ENCODE measurements around the gene MYRFL. TPM values are rescaled to one million over a fixed set of nuclear protein-coding genes. Genes with fewer than 3 reads are reported as not detected.

Gene MYRFL
- total RNA-seq, 1 donor from 2014 or later = 0.93 TPM

DNA sequence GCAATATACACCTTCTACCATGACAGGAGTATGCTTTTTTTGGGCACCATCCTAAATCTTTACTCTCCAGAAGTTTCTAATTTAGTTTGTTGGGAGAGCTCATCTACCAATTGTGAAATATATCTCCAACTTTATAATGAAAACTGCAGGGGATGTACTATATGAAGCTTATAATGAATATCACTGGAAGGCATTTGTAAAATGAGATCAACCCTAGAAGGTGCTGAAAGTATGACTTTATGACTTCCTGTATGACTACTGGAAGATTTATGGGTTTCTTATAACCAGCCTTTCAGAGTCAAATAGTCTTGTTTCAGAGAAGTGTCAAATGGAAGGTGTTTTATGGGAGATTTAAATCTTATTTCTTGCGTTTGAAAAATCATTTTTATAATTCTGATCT, 122.9 kb downstream of the MYRFL start:
- Mint-ChIP-seq H3K4me1 (ENCODE audit: low read depth) (no peaks in the 10 kb centered on the region), H3K4me3 (ENCODE audit: low read depth) (no peak overlapping the region), H3K27ac (no peak overlapping the region), H3K9me3 (ENCODE audit: low read depth) (peaks cover 3% of the 10 kb centered on the region), H3K36me3 (ENCODE audit: insufficient read depth) (no peaks in the 10 kb centered on the region), H3K27me3 (no peaks in the 10 kb centered on the region)
- no peak for TF ChIP-seq CTCF (IDR thresholded peaks at IDR 0.05; ENCODE audit: unreplicated experiment)
- DNase-seq (ENCODE audit: low spot score, unreplicated experiment) = no peak

DNA sequence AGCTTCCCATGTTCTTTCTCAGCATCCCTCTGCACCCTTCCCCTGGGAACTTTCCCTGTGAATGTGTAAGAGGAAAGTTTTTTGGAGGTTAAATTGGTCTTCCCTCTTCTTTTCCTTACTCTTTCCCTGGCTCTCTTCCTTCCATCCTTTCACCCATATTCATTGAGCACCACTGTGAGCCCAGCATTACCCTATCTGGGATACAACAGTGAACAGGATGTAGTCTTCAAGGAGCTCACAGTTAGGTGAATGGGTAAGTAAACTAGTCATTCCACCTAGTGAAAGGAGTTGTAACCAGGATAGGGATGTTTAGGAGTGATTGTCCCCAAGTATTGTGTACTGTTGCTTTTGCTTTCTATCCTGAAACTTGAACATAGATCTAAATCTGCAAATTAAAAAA, 123.8 kb downstream of the MYRFL start:
- H3K27ac Mint-ChIP-seq = no peak overlapping the region
- no peaks in the 10 kb centered on the region for H3K27me3 Mint-ChIP-seq
- H3K4me1 Mint-ChIP-seq (ENCODE audit: low read depth) = no peaks in the 10 kb centered on the region
- no peaks in the 10 kb centered on the region for H3K36me3 Mint-ChIP-seq (ENCODE audit: insufficient read depth)
- H3K4me3 Mint-ChIP-seq (ENCODE audit: low read depth) = no peak overlapping the region
- no peak for DNase-seq (ENCODE audit: low spot score, unreplicated experiment)
- peaks cover 3% of the 10 kb centered on the region for H3K9me3 Mint-ChIP-seq (ENCODE audit: low read depth)
- TF ChIP-seq CTCF (IDR thresholded peaks at IDR 0.05; ENCODE audit: unreplicated experiment) = no peak

DNA sequence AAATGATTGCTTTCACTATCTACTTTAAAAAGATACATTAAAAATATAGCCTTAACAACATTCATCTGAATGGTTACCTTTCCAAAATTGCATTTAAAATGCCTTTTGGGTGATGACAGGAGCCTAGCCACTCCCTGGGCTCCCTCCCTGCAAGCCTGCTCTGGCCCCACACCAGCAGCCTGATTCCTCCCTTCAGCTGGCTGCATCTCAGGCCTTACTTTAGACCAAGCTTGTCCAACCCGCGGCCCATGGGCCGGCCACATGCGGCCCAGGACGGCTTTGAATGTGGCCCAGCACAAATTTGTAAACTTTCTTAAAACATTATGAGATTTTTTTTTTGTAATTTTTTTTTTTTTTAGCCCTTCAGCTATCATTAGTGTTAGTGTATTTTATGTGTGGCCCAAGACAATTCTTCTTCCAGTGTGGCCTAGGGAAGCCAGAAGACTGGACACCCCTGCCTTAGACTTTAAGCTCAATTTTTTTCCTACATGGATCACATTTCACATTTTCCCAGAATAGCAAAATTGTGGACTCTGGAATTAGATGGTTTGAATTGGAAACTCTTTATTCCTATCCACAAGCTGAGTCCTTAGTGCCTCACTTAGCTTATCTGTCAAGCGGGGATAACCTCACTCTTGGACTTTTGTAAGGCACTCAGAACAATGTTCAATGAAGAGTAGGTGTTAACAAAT, 124.4 kb downstream of the MYRFL start:
- no peak for DNase-seq (ENCODE audit: low spot score, unreplicated experiment)
- no peak overlapping the region for H3K27ac Mint-ChIP-seq
- peaks cover 3% of the 10 kb centered on the region for H3K9me3 Mint-ChIP-seq (ENCODE audit: low read depth)
- H3K4me1 Mint-ChIP-seq (ENCODE audit: low read depth) = no peaks in the 10 kb centered on the region
- H3K27me3 Mint-ChIP-seq = no peaks in the 10 kb centered on the region
- TF ChIP-seq CTCF (IDR thresholded peaks at IDR 0.05; ENCODE audit: unreplicated experiment) = no peak
- no peaks in the 10 kb centered on the region for H3K36me3 Mint-ChIP-seq (ENCODE audit: insufficient read depth)
- no peak overlapping the region for H3K4me3 Mint-ChIP-seq (ENCODE audit: low read depth)

DNA sequence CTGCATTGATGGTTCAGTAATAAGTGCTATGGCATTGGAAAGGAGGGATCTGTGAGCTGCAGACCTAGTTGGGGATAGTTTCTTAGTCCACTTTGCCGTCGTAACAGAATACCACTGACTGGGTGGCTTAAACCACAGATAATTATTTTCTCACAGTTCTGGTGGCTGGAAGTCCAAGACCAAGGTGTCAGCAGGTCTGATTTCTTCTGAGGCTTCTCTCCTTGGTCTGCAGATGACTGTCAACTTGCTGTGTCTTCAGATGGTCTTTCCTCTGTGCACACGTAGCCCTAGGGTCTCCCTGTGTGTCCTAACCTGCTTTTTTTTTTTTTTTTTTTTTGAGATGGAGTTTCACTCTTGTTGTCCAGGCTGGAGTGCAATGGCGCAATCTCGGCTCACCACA, 126.1 kb downstream of the MYRFL start:
- Mint-ChIP-seq H3K4me3 (ENCODE audit: low read depth) (no peak overlapping the region), H3K36me3 (ENCODE audit: insufficient read depth) (no peaks in the 10 kb centered on the region), H3K27ac (no peak overlapping the region), H3K9me3 (ENCODE audit: low read depth) (peaks cover 3% of the 10 kb centered on the region), H3K4me1 (ENCODE audit: low read depth) (no peaks in the 10 kb centered on the region), H3K27me3 (no peaks in the 10 kb centered on the region)
- DNase-seq (ENCODE audit: low spot score, unreplicated experiment) = no peak
- no peak for TF ChIP-seq CTCF (IDR thresholded peaks at IDR 0.05; ENCODE audit: unreplicated experiment)

- no peaks in the 10 kb centered on the region for H3K36me3 Mint-ChIP-seq (ENCODE audit: insufficient read depth)
- H3K4me3 Mint-ChIP-seq (ENCODE audit: low read depth) = no peak overlapping the region
- H3K27ac Mint-ChIP-seq = no peak overlapping the region
Measured at GRCh38 chr12:69952890-69953289, 127.9 kb downstream of the MYRFL start.

More at GRCh38 chr12:69952890-69953289, 127.9 kb downstream of the MYRFL start:
- TF ChIP-seq CTCF (IDR thresholded peaks at IDR 0.05; ENCODE audit: unreplicated experiment) = no peak
- peaks cover 3% of the 10 kb centered on the region for H3K9me3 Mint-ChIP-seq (ENCODE audit: low read depth)
- no peaks in the 10 kb centered on the region for H3K27me3 Mint-ChIP-seq
- no peaks in the 10 kb centered on the region for H3K4me1 Mint-ChIP-seq (ENCODE audit: low read depth)
- no peak for DNase-seq (ENCODE audit: low spot score, unreplicated experiment)
